Measurements from ENCODE around the gene XRCC1.

XRCC1 gene

GRCh38 chr19:43561139-43561970, 14.0 kb downstream of the XRCC1 start:
- H3K4me3 ChIP-seq (ENCODE audit: low read depth, low read length) = no peak overlapping the region
- TF ChIP-seq CTCF (IDR thresholded peaks at IDR 0.05; ENCODE audit: low read depth, low read length) = no peak

GRCh38 chr19:43560687-43561086, 14.6 kb downstream of the XRCC1 start:
- no peak for TF ChIP-seq CTCF (IDR thresholded peaks at IDR 0.05; ENCODE audit: low read depth, low read length)
- no peak overlapping the region for H3K4me3 ChIP-seq (ENCODE audit: low read depth, low read length)

- H3K4me3 ChIP-seq (ENCODE audit: low read depth, low read length) = no peak overlapping the region
- peak; percentile 97 for TF ChIP-seq CTCF (IDR thresholded peaks at IDR 0.05; ENCODE audit: low read depth, low read length)
Observed at GRCh38 chr19:43555185-43555770, 20.0 kb downstream of the XRCC1 start.

DNA sequence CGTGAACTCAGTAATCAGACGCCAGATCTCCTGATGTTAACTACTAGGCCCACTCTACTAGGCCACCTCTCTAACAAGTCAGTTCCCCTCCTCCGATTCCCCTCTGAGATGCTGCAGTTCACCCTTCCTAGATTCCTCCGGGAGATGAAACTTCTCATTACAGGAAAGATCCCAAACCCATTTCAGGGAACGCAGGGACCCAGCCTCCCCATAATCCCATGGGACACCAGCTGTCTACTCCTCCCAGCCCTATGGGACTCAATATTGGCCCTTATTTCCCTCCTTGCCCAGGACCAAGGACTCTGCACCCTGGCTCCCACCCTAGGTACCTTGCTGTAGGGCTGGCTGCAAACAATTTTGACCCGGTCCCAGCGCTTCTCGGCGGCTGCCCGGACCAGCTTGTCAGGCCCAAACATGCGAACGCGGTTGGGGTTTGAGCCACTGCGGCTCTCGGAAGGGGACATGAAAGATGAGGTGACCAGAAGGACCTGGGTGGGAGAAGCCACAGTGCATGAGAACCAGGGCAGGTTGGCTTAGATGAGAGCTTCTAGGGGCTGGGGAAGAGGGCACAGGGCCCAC, 20.9 kb downstream of the XRCC1 start:
- TF ChIP-seq CTCF (IDR thresholded peaks at IDR 0.05; ENCODE audit: low read depth, low read length) = no peak
- H3K4me3 ChIP-seq (ENCODE audit: low read depth, low read length) = no peak overlapping the region

- TF ChIP-seq CTCF (IDR thresholded peaks at IDR 0.05; ENCODE audit: low read depth, low read length) = no peak
- H3K4me3 ChIP-seq (ENCODE audit: low read depth, low read length) = no peak overlapping the region
Observed at GRCh38 chr19:43553656-43554055, 21.7 kb downstream of the XRCC1 start.

DNA sequence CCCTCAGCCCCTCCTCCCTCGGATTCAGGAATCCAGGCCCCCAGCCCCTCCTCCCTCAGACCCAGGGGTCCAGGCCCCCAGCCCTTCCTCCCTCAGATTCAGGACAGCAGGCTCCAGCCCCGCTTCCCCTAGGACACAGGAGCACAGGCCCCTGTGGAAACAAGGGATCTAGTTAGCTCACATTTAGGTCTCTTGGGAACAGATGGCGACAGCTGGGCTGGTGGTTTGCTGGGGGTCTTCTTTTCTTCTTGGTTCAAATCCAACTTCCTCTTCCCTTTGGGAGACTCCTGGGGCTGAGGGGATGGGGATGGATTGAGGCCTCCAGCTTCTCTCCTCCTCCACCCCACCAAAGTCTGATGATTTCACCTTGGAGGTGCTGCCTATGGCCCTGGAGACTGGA, 22.7 kb downstream of the XRCC1 start:
- no peak overlapping the region for H3K4me3 ChIP-seq (ENCODE audit: low read depth, low read length)
- TF ChIP-seq CTCF (IDR thresholded peaks at IDR 0.05; ENCODE audit: low read depth, low read length) = no peak

- TF ChIP-seq CTCF (IDR thresholded peaks at IDR 0.05; ENCODE audit: low read depth, low read length) = no peak
- no peak overlapping the region for H3K4me3 ChIP-seq (ENCODE audit: low read depth, low read length)
Observed at GRCh38 chr19:43552198-43552450, 23.2 kb downstream of the XRCC1 start.
